ENCODE measurements around the gene GNB1.

The GNB1 gene

GRCh38 chr1:1784933-1785332, 106.0 kb downstream of the GNB1 start:
- Histone ChIP-seq H3F3A (ENCODE audit: insufficient read depth, low read length) (peaks cover 11% of the 10 kb centered on the region; the same call in 1 of the 2 replicates), H3K27me3 (ENCODE audit: insufficient read depth, low read length) (no peaks in the 10 kb centered on the region), H3K79me2 (ENCODE audit: insufficient read depth, low read length) (no peaks in the 10 kb centered on the region), H3K27ac (ENCODE audit: low read depth, low read length, poor library complexity, severe bottlenecking) (peak overlapping the region; percentile 29), H3K9me2 (ENCODE audit: low read depth, low read length) (no peaks in the 10 kb centered on the region), H3K4me3 (ENCODE audit: low read depth, low read length, poor library complexity, severe bottlenecking) (no peak overlapping the region), H3K4me2 (ENCODE audit: low read length) (no peak overlapping the region), H3K36me3 (ENCODE audit: insufficient read depth, low read length) (peaks cover 54% of the 10 kb centered on the region), H4K20me1 (ENCODE audit: insufficient read depth, low read length) (no peaks in the 10 kb centered on the region), H3K9me3 (ENCODE audit: low read length) (no peaks in the 10 kb centered on the region), H3K4me1 (ENCODE audit: insufficient read depth, low read length, severe bottlenecking) (peaks cover 46% of the 10 kb centered on the region), H2AFZ (ENCODE audit: low read length) (no peak overlapping the region), H3K9ac (ENCODE audit: low read length) (no peak overlapping the region)
- TF ChIP-seq, protein P1, sequence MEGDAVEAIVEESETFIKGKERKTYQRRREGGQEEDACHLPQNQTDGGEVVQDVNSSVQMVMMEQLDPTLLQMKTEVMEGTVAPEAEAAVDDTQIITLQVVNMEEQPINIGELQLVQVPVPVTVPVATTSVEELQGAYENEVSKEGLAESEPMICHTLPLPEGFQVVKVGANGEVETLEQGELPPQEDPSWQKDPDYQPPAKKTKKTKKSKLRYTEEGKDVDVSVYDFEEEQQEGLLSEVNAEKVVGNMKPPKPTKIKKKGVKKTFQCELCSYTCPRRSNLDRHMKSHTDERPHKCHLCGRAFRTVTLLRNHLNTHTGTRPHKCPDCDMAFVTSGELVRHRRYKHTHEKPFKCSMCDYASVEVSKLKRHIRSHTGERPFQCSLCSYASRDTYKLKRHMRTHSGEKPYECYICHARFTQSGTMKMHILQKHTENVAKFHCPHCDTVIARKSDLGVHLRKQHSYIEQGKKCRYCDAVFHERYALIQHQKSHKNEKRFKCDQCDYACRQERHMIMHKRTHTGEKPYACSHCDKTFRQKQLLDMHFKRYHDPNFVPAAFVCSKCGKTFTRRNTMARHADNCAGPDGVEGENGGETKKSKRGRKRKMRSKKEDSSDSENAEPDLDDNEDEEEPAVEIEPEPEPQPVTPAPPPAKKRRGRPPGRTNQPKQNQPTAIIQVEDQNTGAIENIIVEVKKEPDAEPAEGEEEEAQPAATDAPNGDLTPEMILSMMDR (IDR thresholded peaks at IDR 0.05; ENCODE audit: low read length): no peak
- TF ChIP-seq EZH2 (IDR thresholded peaks at IDR 0.05; ENCODE audit: borderline replicate concordance, low read length): no peak

DNA sequence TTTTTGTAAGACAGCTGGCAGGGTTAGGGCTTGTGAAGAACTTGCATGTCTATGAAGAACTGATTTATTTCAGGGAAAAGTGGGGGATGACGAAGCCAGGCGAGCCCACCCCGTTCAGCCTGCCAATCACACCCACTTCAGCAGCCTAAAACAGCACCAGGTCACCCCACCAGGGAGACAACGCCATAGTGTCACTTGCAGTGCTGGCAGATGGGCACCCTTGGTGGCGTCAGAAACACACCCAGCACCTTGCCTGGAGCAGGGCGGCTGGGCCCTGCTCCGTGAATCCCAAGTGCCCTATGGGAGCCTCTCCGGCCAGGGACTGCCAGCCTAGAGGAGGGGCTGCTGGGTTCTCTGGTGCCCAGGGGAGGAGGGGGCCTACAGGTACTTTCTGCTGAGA, 107.6 kb downstream of the GNB1 start:
- Histone ChIP-seq H3F3A (ENCODE audit: insufficient read depth, low read length) (peaks cover 15% of the 10 kb centered on the region; the same call in 1 of the 2 replicates), H4K20me1 (ENCODE audit: insufficient read depth, low read length) (no peaks in the 10 kb centered on the region), H3K9ac (ENCODE audit: low read length) (peak overlapping the region; percentile 87; the same call in 1 of the 2 replicates), H2AFZ (ENCODE audit: low read length) (no peak overlapping the region), H3K4me2 (ENCODE audit: low read length) (peak overlapping the region; percentile 91; the same call in 1 of the 2 replicates), H3K4me3 (ENCODE audit: low read depth, low read length, poor library complexity, severe bottlenecking) (no peak overlapping the region), H3K27ac (ENCODE audit: low read depth, low read length, poor library complexity, severe bottlenecking) (peak overlapping the region; percentile 100), H3K4me1 (ENCODE audit: insufficient read depth, low read length, severe bottlenecking) (peaks cover 50% of the 10 kb centered on the region), H3K9me2 (ENCODE audit: low read depth, low read length) (no peaks in the 10 kb centered on the region), H3K79me2 (ENCODE audit: insufficient read depth, low read length) (no peaks in the 10 kb centered on the region), H3K27me3 (ENCODE audit: insufficient read depth, low read length) (no peaks in the 10 kb centered on the region), H3K9me3 (ENCODE audit: low read length) (no peaks in the 10 kb centered on the region), H3K36me3 (ENCODE audit: insufficient read depth, low read length) (peaks cover 38% of the 10 kb centered on the region)
- TF ChIP-seq EZH2 (IDR thresholded peaks at IDR 0.05; ENCODE audit: borderline replicate concordance, low read length): no peak
- TF ChIP-seq, protein P1 (IDR thresholded peaks at IDR 0.05; ENCODE audit: low read length): no peak

- H3K79me2 ChIP-seq (ENCODE audit: insufficient read depth, low read length): peaks cover 5% of the 10 kb centered on the region
- no peaks in the 10 kb centered on the region for H3K27me3 ChIP-seq (ENCODE audit: insufficient read depth, low read length)
- H3K4me1 ChIP-seq (ENCODE audit: insufficient read depth, low read length, severe bottlenecking): peaks cover 49% of the 10 kb centered on the region
- H2AFZ ChIP-seq (ENCODE audit: low read length): no peak overlapping the region
- no peaks in the 10 kb centered on the region for H4K20me1 ChIP-seq (ENCODE audit: insufficient read depth, low read length)
- peak overlapping the region; percentile 100 for H3K27ac ChIP-seq (ENCODE audit: low read depth, low read length, poor library complexity, severe bottlenecking)
- H3F3A ChIP-seq (ENCODE audit: insufficient read depth, low read length): peaks cover 15% of the 10 kb centered on the region; the same call in 1 of the 2 replicates
- peak overlapping the region; percentile 87 for H3K9ac ChIP-seq (ENCODE audit: low read length)
- H3K4me2 ChIP-seq (ENCODE audit: low read length): peak overlapping the region; percentile 91
- H3K36me3 ChIP-seq (ENCODE audit: insufficient read depth, low read length): peaks cover 36% of the 10 kb centered on the region
- no peaks in the 10 kb centered on the region for H3K9me3 ChIP-seq (ENCODE audit: low read length)
- H3K4me3 ChIP-seq (ENCODE audit: low read depth, low read length, poor library complexity, severe bottlenecking): peak overlapping the region; percentile 34
- TF ChIP-seq, protein P1 (IDR thresholded peaks at IDR 0.05; ENCODE audit: low read length): no peak
- no peak for TF ChIP-seq EZH2 (IDR thresholded peaks at IDR 0.05; ENCODE audit: borderline replicate concordance, low read length)
- H3K9me2 ChIP-seq (ENCODE audit: low read depth, low read length): no peaks in the 10 kb centered on the region
Measured at GRCh38 chr1:1782399-1783221, 108.3 kb downstream of the GNB1 start.
